Fibroblast of skin of left biceps (primary cell): ENCODE results near the gene KDM5C.

Source experiments
- DNase-seq, 2 experiments: peaks; one replicate each; pipeline ENCODE4 v3.0.0-alpha.2; 2013; ENCODE audit warnings: low read depth in 2 of 2

The KDM5C gene

GRCh38 chrX:53250556-53250955 is 25.5 kb upstream of the KDM5C start:
- no peak for DNase-seq

- DNase-seq, result no peak
These were observed 24.5 kb upstream of the KDM5C start for GRCh38 chrX:53249408-53250042.

GRCh38 chrX:53247928-53248327 is 22.9 kb upstream of the KDM5C start:
- DNase-seq, result no peak

DNA sequence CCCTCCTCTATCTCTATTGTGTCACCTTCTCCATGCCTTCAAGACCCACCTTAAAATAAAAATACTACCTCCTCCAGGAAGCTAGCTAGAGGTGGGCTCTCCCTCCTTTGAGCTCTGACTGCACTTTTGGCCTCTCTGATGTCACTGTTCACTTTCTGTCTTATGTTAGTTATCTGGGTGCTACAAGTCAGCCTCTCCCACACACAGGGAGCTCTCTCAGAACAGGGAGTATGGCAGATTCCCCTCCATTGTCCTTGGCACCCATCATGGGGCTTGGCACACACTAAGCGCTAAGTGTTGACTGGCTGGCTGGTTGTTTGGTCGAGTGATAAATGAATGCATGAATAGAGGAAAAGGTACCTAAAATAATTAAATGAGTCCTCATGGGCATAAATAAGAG is 21.2 kb upstream of the KDM5C start:
- DNase-seq, result no peak

DNA sequence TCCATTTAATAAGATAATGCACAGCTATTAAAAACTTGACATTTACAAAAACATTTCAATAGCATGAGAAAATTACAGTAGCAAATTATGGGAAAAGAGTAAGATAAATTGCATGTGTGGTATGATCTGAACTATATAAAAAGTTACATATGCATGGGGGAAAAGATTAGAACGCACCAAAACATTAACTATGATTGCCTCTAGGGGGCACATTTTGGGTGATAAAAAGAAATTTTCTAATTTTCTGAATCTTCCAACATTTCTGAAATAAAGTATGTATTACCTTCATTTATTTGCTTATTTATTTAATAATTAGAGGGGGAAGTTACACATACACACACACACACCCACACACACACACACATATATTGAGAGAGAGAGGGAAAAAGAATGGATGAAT is 19.6 kb upstream of the KDM5C start:
- no peak for DNase-seq

- no peak for DNase-seq
These were observed 17.3 kb upstream of the KDM5C start for GRCh38 chrX:53242310-53242709.

GRCh38 chrX:53241558-53241957 is 16.6 kb upstream of the KDM5C start:
- no peak for DNase-seq

DNA sequence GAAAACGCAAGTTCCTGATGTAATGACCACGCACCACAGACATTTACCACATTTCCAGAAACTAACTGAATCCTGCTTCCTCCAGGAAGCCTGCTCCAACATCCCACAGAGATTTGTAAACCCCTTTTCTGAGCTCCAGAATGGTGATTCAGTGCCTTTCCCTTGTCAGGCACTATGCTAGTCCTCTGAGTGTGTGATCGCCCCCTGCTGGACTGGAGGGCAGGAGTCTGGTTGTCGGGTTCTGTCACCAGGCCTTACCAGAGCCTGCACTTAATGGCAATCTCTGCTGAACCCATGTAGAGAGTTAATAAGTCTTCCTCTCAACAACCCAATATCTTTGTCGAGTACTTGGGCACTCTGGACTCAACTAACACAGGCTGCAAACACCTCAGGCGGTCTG is 14.5 kb upstream of the KDM5C start:
- DNase-seq, result no peak

- no peak for DNase-seq
These were observed 12.0 kb upstream of the KDM5C start for GRCh38 chrX:53237056-53237455.

DNA sequence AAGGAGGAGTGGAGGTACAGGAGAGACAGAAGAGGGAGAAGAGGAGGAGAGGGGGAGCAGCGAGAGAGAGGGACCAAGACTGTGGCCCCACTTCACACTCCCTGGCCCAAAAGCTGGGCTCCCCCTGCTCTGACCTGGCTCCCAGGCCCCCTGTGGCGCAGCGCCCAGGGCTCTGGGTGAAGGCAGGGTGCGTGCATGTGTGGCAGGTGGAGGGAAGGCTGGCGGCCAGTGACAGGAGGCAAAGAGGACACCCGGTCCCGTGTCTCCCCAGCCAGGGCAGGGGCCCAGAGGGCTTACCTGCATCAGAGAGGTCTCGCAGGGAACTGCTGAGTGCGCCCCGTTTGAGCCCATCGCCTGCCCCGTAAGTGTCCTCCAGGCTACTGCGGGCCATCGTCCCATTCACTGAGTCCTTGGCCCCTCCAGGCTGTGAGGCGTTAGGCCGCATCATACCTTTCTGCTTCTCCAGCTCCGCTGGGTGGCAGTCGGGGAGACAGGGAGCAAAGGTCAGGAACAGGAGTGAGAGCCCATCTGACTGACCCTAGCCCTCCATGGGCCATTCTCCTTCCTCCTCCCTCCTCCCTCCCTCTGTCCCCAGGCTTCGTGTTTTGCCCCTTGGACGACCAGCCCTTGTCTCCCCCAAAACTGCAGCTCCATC is 11.1 kb upstream of the KDM5C start:
- DNase-seq, result no peak

GRCh38 chrX:53235566-53235965 is 10.6 kb upstream of the KDM5C start:
- DNase-seq, result no peak

- DNase-seq, result no peak
These were observed 9.5 kb upstream of the KDM5C start for GRCh38 chrX:53234484-53234883.

- no peak for DNase-seq
These were observed 8.5 kb upstream of the KDM5C start for GRCh38 chrX:53233536-53233935.

DNA sequence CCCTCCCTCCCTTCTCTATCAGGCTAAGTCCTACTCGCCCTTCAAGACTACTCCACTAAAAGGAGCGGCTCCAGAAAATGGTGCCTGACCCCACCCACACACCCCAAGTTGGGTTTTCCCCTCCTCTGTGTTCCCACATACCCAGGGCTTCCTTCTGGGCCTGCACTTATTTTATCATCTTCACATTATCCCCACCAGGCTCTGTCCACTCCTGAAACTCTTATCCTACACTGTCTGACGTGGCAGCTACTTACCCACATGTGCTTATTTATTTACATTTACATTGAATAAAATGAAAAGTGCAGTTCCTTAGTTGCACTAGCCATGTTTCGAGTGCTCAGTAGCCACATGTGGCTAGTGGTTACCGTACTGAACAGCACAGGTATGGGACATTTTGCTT is 5.1 kb upstream of the KDM5C start:
- no peak for DNase-seq

- DNase-seq, result no peak
These were observed 2.3 kb upstream of the KDM5C start for GRCh38 chrX:53227224-53227765.

- no peak for DNase-seq
These were observed 800 bp downstream of the KDM5C start for GRCh38 chrX:53223955-53224859.

DNA sequence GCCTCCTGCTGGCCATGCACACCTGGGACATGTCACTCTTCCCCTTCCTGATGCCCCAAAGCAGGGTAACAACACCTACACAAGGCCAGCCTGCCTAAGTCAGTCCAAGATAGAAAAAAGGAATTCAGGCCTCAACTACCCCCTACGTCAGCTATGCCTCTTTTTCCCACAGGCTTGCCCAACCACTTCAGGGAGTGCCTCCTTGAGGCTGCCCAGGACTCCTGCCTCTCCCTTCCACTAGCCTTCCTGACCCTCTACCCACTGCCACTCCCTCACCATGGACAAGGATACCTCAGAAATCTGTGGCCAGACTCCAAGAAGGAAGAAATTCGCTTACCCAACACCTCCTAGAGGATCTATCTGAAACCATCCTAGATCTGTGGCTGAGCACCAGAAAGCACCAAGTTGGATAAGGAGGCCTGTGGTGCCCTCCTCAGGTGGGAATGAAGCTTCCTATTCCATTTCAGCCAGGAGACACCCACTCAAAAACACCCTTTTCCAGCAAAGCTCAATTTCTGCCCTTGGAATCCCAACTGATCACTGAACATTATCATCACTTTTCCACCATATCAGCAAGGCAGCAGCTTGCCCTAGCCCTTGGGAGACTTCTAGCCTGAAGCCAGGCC is 1.8 kb downstream of the KDM5C start:
- no peak for DNase-seq

GRCh38 chrX:53211391-53211978 is 13.5 kb downstream of the KDM5C start:
- DNase-seq, result no peak

GRCh38 chrX:53196678-53197077 is 28.3 kb downstream of the KDM5C start:
- no peak for DNase-seq

GRCh38 chrX:53195401-53195800 is 29.6 kb downstream of the KDM5C start:
- DNase-seq, result no peak

DNA sequence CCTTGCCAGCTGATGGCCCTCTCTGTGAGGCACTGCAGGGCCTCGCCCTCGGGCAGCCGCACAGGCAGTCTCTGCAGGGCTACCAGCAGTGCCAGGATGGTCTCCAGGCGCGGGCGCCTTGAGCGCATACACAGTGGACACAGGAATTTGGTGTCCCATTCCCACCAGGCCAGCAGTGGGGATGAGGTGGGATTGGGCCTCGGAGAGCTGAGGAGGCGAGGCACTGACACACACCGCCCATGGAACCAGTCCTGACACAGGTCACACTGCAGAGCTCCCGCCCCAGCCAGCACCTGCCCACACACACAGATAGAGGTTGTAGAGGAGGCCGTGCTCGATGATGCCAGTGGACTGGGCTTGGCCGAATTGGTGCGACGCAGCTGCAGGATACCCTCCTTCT is 30.7 kb downstream of the KDM5C start:
- no peak for DNase-seq

GRCh38 chrX:53193093-53193492 is 31.9 kb downstream of the KDM5C start:
- DNase-seq, result no peak
